SKM-1 (cell line): ENCODE measurements around the gene PABPN1L.

Experiments
- DNase-seq: peaks from one replicate; lab custom pipeline; 2025; ENCODE audit not compliant: unreplicated experiment; lab: John Stamatoyannopoulos, UW

PABPN1L gene

GRCh38 chr16:88814144-88814502 is 52.3 kb downstream of the PABPN1L start:
- DNase-seq = no peak
